DOHH2 (cell line): ENCODE data around the gene SPPL2B.

Experiments used
- H3F3A ChIP-seq: fragments of 200-600 bp; sonication (generic), shearing (Covaris generic); 2 replicates; pipeline ENCODE4 v1.6.0; 2016; ENCODE audit warnings: antibody characterized with exemption, mild to moderate bottlenecking; ENCODE audit not compliant: control insufficient read depth, insufficient read depth
- H3K27ac ChIP-seq: fragments of 200-600 bp; sonication (generic); 2 replicates; pipeline ENCODE4 v1.5.1; 2014; ENCODE audit warnings: low read depth, mild to moderate bottlenecking, low read length, moderate library complexity
- H3K27me3 ChIP-seq: fragments of 200-600 bp; sonication (generic); 2 replicates; pipeline ENCODE4 v1.6.1; 2014; ENCODE audit warnings: mild to moderate bottlenecking, low read length, mixed read lengths; ENCODE audit not compliant: control insufficient read depth
- H3K36me3 ChIP-seq: fragments of 200-600 bp; sonication (generic); 2 replicates; pipeline ENCODE4 v1.6.1; 2014; ENCODE audit warnings: mild to moderate bottlenecking, low read length, moderate library complexity, mixed read lengths; ENCODE audit not compliant: control insufficient read depth
- H3K4me1 ChIP-seq: fragments of 200-600 bp; sonication (generic); 2 replicates; pipeline ENCODE4 v1.6.1; 2014; ENCODE audit warnings: mild to moderate bottlenecking, low read length, mixed read lengths; ENCODE audit not compliant: control insufficient read depth
- H3K4me2 ChIP-seq: fragments of 200-600 bp; sonication (generic); 2 replicates; pipeline ENCODE4 v1.6.0; 2014; ENCODE audit warnings: mild to moderate bottlenecking, low read length, moderate library complexity
- H3K4me3 ChIP-seq: fragments of 200-600 bp; sonication (generic); 2 replicates; pipeline ENCODE4 v1.5.1; 2014; ENCODE audit warnings: mild to moderate bottlenecking, low read length, mixed read lengths
- H3K79me2 ChIP-seq: fragments of 200-600 bp; sonication (generic); 2 replicates; pipeline ENCODE4 v1.6.1; 2014; ENCODE audit warnings: mild to moderate bottlenecking, low read length, mixed read lengths; ENCODE audit not compliant: control insufficient read depth
- H3K9me2 ChIP-seq: fragments of 200-600 bp; sonication (generic); replicated peaks from 2 replicates; pipeline ENCODE4 v1.6.1; 2014; ENCODE audit warnings: mild to moderate bottlenecking, low read length, mixed read lengths; ENCODE audit not compliant: control insufficient read depth
- H3K9me3 ChIP-seq: fragments of 200-600 bp; sonication (generic); 2 replicates; pipeline ENCODE4 v1.6.1; 2014; ENCODE audit warnings: antibody characterized with exemption, low read length, mixed read lengths; ENCODE audit not compliant: control insufficient read depth, insufficient read depth
- H4K20me1 ChIP-seq: fragments of 200-600 bp; sonication (generic); 2 replicates; pipeline ENCODE4 v1.6.0; 2014; ENCODE audit warnings: low read depth, mild to moderate bottlenecking, antibody characterized with exemption, low read length, moderate library complexity; ENCODE audit not compliant: control insufficient read depth, insufficient read depth
- EZH2phosphoT487 ChIP-seq: fragments of 200-600 bp; sonication (generic); IDR thresholded peaks from 2 replicates; pipeline ENCODE4 v1.6.1; 2017; ENCODE audit warnings: borderline replicate concordance, mild to moderate bottlenecking, antibody characterized with exemption, low read length, moderate library complexity, mixed read lengths
- TF ChIP-seq, protein P1 (sequence below): fragments of 200-600 bp; sonication (generic); IDR thresholded peaks from one replicate; pipeline ENCODE4 v1.5.1; 2014; ENCODE audit warnings: antibody characterized with exemption, mild to moderate bottlenecking, low read depth, low read length; ENCODE audit not compliant: poor library complexity, severe bottlenecking

The SPPL2B gene

DNA sequence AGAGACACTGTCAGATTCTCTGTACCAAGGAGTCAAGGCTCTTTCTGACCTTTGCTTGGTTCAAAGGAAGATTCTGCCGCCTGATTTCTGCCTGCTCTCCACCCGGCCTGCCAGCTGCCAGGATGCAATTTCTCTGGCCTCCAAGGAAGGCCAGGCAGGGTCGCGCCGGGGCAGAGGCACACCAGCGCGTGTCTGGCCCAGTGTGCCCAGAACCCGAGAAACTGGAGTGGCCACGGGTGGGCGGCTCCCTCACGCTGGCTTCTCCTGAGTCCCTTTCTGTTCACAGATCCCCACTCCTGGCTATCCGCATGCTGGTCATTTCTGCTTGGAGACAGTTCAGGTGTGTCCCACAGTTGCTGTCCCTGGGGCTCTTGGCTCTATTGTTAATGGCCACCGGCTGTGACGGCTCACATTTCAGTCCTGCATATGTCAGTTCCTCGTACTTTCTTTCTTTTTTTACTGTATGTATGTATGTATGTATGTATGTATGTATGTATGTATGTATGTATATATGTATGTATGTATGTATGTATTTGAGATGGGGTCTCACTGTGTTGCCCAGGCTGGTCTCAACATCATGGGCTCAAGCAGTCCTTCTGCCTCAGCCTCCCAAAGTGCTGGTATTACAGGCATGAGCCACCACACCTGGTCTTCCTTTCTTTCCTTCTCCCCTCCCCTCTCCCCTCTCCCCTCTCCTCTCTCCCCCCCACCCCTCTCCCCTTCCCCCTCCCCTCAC lies 48.5 kb downstream of the SPPL2B start:
- Histone ChIP-seq H3K36me3 (no peaks in the 10 kb centered on the region), H3K4me1 (no peaks in the 10 kb centered on the region), H3K4me2 (no peak overlapping the region), H3K27ac (no peak overlapping the region), H3F3A (0 out of 2 replicates have a peak, but pooled peaks cover 2% of the 10 kb centered on the region), H3K9me2 (no peaks in the 10 kb centered on the region), H3K9me3 (peaks cover 24% of the 10 kb centered on the region), H4K20me1 (no peaks in the 10 kb centered on the region), H3K27me3 (0 out of 2 replicates have a peak, but pooled peaks cover 2% of the 10 kb centered on the region), H3K4me3 (no peak overlapping the region), H3K79me2 (no peaks in the 10 kb centered on the region)
- TF ChIP-seq EZH2phosphoT487 = no peak
- TF ChIP-seq, protein P1, sequence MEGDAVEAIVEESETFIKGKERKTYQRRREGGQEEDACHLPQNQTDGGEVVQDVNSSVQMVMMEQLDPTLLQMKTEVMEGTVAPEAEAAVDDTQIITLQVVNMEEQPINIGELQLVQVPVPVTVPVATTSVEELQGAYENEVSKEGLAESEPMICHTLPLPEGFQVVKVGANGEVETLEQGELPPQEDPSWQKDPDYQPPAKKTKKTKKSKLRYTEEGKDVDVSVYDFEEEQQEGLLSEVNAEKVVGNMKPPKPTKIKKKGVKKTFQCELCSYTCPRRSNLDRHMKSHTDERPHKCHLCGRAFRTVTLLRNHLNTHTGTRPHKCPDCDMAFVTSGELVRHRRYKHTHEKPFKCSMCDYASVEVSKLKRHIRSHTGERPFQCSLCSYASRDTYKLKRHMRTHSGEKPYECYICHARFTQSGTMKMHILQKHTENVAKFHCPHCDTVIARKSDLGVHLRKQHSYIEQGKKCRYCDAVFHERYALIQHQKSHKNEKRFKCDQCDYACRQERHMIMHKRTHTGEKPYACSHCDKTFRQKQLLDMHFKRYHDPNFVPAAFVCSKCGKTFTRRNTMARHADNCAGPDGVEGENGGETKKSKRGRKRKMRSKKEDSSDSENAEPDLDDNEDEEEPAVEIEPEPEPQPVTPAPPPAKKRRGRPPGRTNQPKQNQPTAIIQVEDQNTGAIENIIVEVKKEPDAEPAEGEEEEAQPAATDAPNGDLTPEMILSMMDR = no peak

DNA sequence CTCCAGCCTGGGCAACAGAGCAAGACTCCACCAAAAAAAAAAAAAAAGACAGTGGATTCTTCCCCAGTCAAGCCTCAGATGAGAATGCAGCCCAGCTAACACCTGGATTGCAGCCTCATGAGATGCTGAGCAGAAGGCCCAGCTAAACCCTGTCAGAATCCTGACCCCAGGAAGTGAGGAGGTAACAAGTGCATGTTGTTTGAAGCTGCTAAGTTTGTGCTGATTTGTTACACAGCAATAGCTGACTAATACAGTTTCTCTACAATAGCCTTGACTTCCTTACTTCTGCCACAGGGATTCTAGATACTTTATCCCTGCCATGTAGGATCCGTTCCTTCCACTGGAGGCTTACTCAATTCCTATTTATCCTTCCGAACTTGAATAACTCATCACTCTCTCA lies 52.1 kb downstream of the SPPL2B start:
- H3K27me3 ChIP-seq = peaks cover 8% of the 10 kb centered on the region
- H3K9me3 ChIP-seq = peaks cover 21% of the 10 kb centered on the region
- no peaks in the 10 kb centered on the region for H3K79me2 ChIP-seq
- TF ChIP-seq, protein P1 = no peak
- TF ChIP-seq EZH2phosphoT487 = no peak
- no peaks in the 10 kb centered on the region for H3F3A ChIP-seq
- no peaks in the 10 kb centered on the region for H4K20me1 ChIP-seq
- no peaks in the 10 kb centered on the region for H3K36me3 ChIP-seq
- peaks cover 6% of the 10 kb centered on the region for H3K4me1 ChIP-seq
- no peak overlapping the region for H3K27ac ChIP-seq
- H3K9me2 ChIP-seq = no peaks in the 10 kb centered on the region
- no peak overlapping the region for H3K4me3 ChIP-seq
- no peak overlapping the region for H3K4me2 ChIP-seq

DNA sequence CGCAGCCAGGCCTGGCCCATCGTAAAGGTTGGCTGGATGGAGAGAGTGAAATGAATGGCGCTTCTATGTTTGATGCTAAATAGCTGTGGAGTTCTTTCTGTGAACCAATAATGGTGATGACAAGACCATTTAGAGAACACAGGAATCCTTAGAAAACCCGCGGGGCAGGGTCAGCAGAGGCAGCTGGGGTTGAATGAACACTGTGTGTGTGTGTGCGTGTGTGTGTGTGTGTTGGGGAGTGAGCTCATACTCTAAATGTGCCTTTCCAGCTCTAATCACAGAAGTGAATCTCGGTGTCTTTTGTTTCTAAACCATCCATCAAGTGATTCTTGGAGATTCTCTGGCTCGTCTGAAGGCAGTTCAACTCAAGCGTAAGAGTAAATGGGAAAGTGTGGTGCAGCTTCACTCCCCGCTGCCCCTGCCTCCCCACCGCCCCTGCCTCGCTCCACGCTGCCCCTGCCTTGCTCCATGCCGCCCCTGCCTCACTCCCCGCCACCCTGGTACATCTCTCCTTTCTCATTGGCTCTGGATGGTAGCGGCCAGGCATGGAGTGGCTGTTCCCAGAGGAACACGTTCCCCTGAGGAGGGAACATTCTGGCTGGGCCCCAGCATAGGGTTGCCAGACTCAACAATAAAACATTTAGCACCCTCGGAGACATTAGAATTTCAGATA lies 52.8 kb downstream of the SPPL2B start:
- peaks cover 16% of the 10 kb centered on the region for H3K9me3 ChIP-seq
- H3K36me3 ChIP-seq = no peaks in the 10 kb centered on the region
- H3F3A ChIP-seq = no peaks in the 10 kb centered on the region
- no peaks in the 10 kb centered on the region for H4K20me1 ChIP-seq
- H3K4me3 ChIP-seq = no peak overlapping the region
- no peak overlapping the region for H3K4me2 ChIP-seq
- H3K79me2 ChIP-seq = no peaks in the 10 kb centered on the region
- H3K9me2 ChIP-seq = no peaks in the 10 kb centered on the region
- H3K27me3 ChIP-seq = peaks cover 8% of the 10 kb centered on the region
- peaks cover 6% of the 10 kb centered on the region for H3K4me1 ChIP-seq
- TF ChIP-seq, protein P1 = no peak
- TF ChIP-seq EZH2phosphoT487 = no peak
- H3K27ac ChIP-seq = no peak overlapping the region
